SW 1271 (cell line): ENCODE results near the gene MCAT.

ENCODE experiments used
- DNase-seq, 2 experiments: peaks; one replicate each; lab custom pipeline; 2025; lab: John Stamatoyannopoulos, UW

Gene MCAT

DNA sequence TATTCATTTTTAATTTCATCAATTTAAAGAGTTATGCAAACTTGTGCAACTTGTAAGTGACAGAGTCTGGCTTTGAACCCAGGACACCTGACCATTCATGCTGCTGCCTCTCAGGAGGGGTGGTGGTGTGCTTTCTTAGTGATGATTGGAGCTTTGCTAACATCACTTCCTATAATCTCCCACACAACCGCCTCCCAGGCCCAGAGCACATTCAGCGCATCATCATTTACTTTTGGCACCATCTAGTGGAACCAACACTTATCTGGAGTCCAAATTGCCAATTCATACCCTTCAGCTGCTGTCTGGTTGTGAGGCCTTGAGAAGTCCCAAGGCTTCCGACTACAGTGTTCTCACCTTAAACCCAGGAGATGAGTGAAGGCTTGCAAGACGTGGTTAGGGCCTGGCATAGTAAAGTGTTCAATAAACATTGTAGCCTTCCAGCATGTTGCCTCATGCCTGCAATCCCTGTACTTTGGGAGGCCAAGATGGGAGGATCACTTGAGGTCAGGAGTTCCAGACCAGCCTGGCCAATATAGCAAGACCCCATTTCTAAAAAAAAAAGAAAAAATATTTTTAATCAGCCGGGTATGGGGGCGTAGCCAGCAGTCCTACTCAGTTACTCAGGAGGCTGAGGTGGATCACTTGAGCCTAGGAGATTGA, 52.9 kb downstream of the MCAT start:
- peak; percentile 56 to 88 for DNase-seq

DNA sequence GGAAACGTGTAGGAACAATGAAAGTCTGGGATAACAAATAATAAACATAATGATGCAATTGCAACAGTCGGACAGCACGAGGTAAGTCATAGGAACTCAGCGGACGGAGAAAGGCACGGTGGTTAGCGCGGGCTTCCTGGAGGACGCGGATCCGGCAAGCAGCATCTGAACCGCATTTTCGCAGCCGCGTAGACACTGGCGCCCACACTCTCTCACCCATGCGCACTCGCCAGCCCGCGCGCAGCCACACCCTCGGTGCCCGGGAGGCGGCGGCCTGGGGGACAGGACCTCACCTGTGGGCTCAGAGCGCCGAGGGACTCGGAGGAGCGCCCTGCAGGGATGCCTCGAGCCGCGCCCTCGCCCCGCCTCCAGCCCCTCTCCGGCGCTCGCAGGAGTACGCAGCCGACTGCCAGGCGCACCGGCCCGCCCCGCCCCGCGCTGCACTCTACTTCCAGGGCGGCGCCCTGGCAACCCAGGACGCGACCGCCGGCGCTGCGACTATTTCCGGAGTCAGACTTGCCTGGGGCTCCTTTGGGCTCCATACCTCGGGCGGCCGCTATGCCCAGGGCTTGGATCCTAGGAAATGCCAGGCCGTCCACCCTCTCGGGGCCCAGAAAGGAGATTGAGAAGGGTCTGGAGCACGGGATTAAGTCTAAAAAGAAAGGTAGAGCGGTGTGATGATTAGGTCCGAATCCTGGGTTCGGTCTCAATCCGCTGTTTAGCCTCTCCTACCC, 54.0 kb downstream of the MCAT start, which contains the start of gene TTLL1:
TTLL1 (minus strand) TSS at position 408 of the 734 bp plus-strand sequence. CDS start 13,805 bp downstream, outside the sequence.
- DNase-seq = peak; percentile 44 to 84

DNA sequence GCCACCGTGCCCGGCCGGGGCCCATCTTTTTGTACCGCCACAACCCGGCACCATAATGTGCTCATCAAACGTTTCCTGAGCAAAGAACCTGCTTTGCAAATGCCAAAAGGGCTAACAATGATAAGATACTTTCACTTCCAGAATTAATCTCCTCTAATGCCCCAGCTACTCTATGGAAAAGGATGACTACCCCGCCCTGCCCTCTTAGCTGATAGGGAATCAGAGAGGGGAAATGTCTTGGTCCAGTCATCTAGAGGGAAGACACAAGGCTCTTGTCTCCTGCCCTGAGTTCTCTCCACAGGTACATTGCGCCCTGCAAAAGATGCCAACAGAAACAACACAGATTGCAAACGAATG, 54.6 kb downstream of the MCAT start:
- DNase-seq = no peak

DNA sequence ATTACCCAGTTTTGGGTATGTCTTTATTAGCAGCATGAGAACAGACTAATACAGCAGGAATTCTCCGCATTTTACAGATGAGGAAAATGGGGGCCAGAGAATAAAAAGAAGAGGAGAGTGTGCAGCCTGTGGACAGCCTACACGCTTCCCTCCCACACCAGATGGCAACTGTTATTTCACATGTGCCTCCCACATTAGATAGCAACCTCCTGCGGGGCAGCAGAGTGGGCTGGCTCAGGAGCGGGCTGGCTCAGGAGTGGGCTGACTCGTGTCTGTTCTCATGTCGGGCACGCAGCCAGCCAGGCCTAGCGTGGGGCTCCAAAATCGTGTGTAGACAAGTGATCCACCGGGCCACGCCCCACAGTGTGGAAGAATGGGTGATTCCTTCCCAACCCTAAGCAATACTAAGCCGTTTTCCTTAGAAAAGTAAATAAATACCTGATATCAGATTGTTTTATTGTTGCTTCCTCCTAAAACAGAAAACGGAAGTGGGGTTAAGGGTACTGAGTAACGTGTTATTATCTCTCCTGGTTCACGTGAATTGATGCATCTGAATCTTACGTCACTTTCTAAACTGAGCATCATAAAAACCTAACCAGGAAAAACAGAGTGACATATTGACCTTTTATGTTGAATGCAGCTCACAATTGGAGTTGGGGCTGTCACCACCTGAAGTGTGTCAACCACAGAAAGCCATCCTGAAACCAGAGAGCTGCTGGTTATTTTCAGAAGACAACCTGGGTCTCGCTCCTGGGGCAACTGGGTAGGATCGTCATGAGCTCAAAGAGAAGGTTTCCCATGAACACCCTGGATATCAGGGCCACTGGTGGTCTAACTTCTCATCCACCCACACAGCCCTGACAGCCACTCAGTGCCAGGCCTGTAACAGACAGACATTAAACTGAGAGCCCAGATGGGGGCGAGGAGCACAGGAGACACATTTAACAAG, 57.3 kb downstream of the MCAT start:
- no peak for DNase-seq
